ENCODE data around the gene POMT2.

POMT2 gene

DNA sequence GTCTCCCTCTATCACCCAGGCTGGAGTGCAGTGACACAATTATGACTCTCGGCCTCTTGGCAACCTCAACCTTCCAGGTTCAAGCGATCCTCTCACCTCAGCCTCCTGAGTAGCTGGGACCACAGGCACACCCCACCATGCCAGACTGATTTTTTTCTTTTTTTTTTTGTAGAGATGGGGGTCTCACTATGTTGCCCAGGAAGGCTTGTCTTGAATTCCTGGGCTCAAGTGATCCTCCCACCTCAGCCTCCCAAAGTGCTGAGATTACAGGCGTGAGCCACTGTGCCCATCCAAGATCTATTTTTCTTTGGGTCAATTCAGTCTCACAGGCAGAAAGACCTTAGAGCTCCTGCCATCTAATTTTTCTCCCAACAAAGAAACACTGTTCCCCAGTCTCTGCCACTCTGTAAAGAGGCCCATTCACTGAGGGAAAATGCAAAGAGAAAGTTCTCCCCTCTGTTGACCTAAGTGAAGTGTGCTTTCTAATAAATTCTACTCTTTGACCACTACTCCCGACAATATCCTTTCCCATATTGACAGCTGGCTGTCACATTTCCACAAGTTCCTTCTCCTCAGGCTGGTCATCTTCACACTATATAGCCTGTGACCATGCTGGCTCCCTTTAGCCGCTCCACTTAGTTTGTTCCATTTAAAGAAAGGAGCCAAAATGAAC lies 32.9 kb upstream of the POMT2 start:
- TF ChIP-seq SIN3A (IDR thresholded peaks at IDR 0.05; ENCODE audit: borderline replicate concordance, insufficient read depth, low read length), result no peak
- TF ChIP-seq POLR2AphosphoS5 (IDR thresholded peaks at IDR 0.05; ENCODE audit: low read depth, low read length), result no peak
- TF ChIP-seq FOXP2 (optimal IDR thresholded peaks at IDR 0.05; ENCODE audit: borderline replicate concordance, extremely low read depth, extremely low read length, insufficient read depth), result no peak
- no peak for TF ChIP-seq REST (IDR thresholded peaks at IDR 0.05; ENCODE audit: insufficient read depth in 1 of 2, low read depth in 2 of 2, low read length in 2 of 2)
- TF ChIP-seq TAF1 (IDR thresholded peaks at IDR 0.05; ENCODE audit: borderline replicate concordance, insufficient read depth, low read length), result no peak

DNA sequence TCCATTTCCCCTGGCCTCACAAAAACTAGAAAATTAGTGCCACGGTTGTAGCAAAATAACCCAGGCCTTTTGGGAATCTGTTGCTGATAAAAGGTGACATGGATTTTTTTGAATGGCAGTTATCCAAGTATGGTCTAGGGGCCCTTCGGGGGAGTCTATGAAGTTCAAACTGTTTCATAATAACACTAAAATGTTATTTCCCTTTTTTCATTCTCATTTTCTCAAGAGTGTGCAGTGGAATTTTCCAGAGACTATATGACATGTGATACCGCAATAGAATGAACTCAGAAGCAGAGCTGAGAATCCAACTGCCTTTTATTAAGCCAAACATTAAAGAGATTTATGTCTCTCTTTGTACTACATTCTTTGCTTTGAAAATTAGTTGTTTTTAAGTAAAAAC lies 27.1 kb upstream of the POMT2 start:
- TF ChIP-seq SIN3A (IDR thresholded peaks at IDR 0.05; ENCODE audit: borderline replicate concordance, insufficient read depth, low read length) (no peak), POLR2AphosphoS5 (IDR thresholded peaks at IDR 0.05; ENCODE audit: low read depth, low read length) (no peak), REST (IDR thresholded peaks at IDR 0.05; ENCODE audit: insufficient read depth in 1 of 2, low read depth in 2 of 2, low read length in 2 of 2) (no peak)

DNA sequence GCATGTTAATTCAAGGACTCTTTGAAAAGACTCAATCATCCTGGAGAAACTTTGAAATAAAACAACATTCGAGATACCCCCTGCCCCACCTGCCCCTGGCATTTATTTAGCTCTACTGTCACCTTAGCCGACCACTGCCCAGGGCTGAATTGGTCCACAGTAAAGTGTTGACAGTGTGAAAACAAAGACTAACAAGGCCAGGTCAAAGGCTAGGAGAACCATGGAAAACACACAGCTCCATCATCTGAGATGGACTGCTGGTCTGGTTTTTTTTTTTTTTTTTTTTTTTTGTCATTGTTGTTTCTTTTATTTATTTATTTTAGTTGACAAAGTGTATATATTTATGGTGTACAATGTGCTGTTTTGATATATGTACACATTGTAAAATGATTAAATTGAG lies 25.8 kb upstream of the POMT2 start:
- no peak for TF ChIP-seq SIN3A (IDR thresholded peaks at IDR 0.05; ENCODE audit: borderline replicate concordance, insufficient read depth, low read length)
- TF ChIP-seq TAF1 (IDR thresholded peaks at IDR 0.05; ENCODE audit: borderline replicate concordance, insufficient read depth, low read length), result no peak
- no peak for TF ChIP-seq POLR2AphosphoS5 (IDR thresholded peaks at IDR 0.05; ENCODE audit: low read depth, low read length)
- no peak for TF ChIP-seq FOXP2 (optimal IDR thresholded peaks at IDR 0.05; ENCODE audit: borderline replicate concordance, extremely low read depth, extremely low read length, insufficient read depth)
- no peak for TF ChIP-seq REST (IDR thresholded peaks at IDR 0.05; ENCODE audit: insufficient read depth in 1 of 2, low read depth in 2 of 2, low read length in 2 of 2)

- TF ChIP-seq POLR2AphosphoS5 (IDR thresholded peaks at IDR 0.05; ENCODE audit: low read depth, low read length) (no peak), FOXP2 (optimal IDR thresholded peaks at IDR 0.05; ENCODE audit: borderline replicate concordance, extremely low read depth, extremely low read length, insufficient read depth) (no peak), SIN3A (IDR thresholded peaks at IDR 0.05; ENCODE audit: borderline replicate concordance, insufficient read depth, low read length) (no peak), TAF1 (IDR thresholded peaks at IDR 0.05; ENCODE audit: borderline replicate concordance, insufficient read depth, low read length) (no peak), REST (IDR thresholded peaks at IDR 0.05; ENCODE audit: insufficient read depth in 1 of 2, low read depth in 2 of 2, low read length in 2 of 2) (no peak)
Measured at GRCh38 chr14:77344377-77344996, 23.8 kb upstream of the POMT2 start.

Measured in PFSK-1 (cell line).